CD8-positive, alpha-beta memory T cell (primary cell): ENCODE results near the gene RNASET2. TPM values are rescaled to one million over a fixed set of nuclear protein-coding genes. Genes with fewer than 3 reads are reported as not detected.
A peak's percentile ranks its signal among the peaks of the same experiment; 100 is the strongest.

ENCODE experiments used
- CTCF ChIA-PET: fragments of 350-600 bp; sonication (Branson Sonifier 250); formaldehyde crosslinking; loops from one replicate; lab custom pipeline; 2021; ENCODE audit warnings: antibody characterized with exemption; lab: Charles Lee
- POLR2A ChIA-PET: fragments of 350-600 bp; sonication (Branson Sonifier 250); formaldehyde crosslinking; loops from one replicate; lab custom pipeline; 2021; ENCODE audit warnings: antibody characterized with exemption; lab: Charles Lee
- DNase-seq, 5 donors: peaks; one replicate each; pipeline versions ENCODE4 v3.0.0 to v3.0.0-alpha.2; 2020 to 2022; ENCODE audit warnings: mixed read lengths in 1 of 5
- H3K27ac ChIP-seq: one replicate; pipeline ENCODE4 v1.7.0; 2013; ENCODE audit warnings: low read depth, mild to moderate bottlenecking, low read length, moderate library complexity
- H3K27me3 ChIP-seq: 2 replicates; pipeline ENCODE4 v1.7.0; 2013; ENCODE audit warnings: low read length, mild to moderate bottlenecking; ENCODE audit not compliant: insufficient read depth, poor library complexity, severe bottlenecking
- H3K36me3 ChIP-seq: 2 replicates; pipeline ENCODE4 v1.7.0; 2013; ENCODE audit warnings: mild to moderate bottlenecking, low read length, moderate library complexity; ENCODE audit not compliant: insufficient read depth
- H3K4me1 ChIP-seq: 2 replicates; pipeline ENCODE4 v1.7.0; 2013; ENCODE audit warnings: mild to moderate bottlenecking, low read length, moderate library complexity; ENCODE audit not compliant: insufficient read depth
- H3K4me3 ChIP-seq: 2 replicates; pipeline ENCODE4 v1.7.0; 2013; ENCODE audit warnings: mild to moderate bottlenecking, low read length
- H3K9me3 ChIP-seq: 2 replicates; pipeline ENCODE4 v1.7.0; 2013; ENCODE audit warnings: mild to moderate bottlenecking, low read length
- H3K27ac Mint-ChIP-seq, 8 donors: one replicate each; pipeline ENCODE4 v1.8.0; 2020 to 2021; ENCODE audit warnings: mixed read lengths in 8 of 8, mild to moderate bottlenecking in 6 of 8, inconsistent platforms in 3 of 8, moderate library complexity in 3 of 8
- H3K27me3 Mint-ChIP-seq, 2 donors: one replicate each; pipeline ENCODE4 v1.8.0; 2020 to 2021; ENCODE audit warnings: mixed read lengths in 2 of 2, mild to moderate bottlenecking in 1 of 2, moderate library complexity in 1 of 2
- H3K36me3 Mint-ChIP-seq, 3 donors: one replicate each; pipeline ENCODE4 v1.8.0; 2020 to 2021; ENCODE audit warnings: mixed read lengths in 3 of 3, inconsistent platforms in 1 of 3, mild to moderate bottlenecking in 1 of 3
- H3K4me1 Mint-ChIP-seq, 3 donors: one replicate each; pipeline ENCODE4 v1.8.0; 2020 to 2021; ENCODE audit warnings: mixed read lengths in 3 of 3, inconsistent platforms in 1 of 3, mild to moderate bottlenecking in 1 of 3
- H3K4me3 Mint-ChIP-seq, 7 donors: one replicate each; pipeline ENCODE4 v1.8.0; 2020 to 2021; ENCODE audit warnings: mixed read lengths in 7 of 7, mild to moderate bottlenecking in 6 of 7, moderate library complexity in 4 of 7, inconsistent platforms in 2 of 7
- H3K9me3 Mint-ChIP-seq, 5 donors: one replicate each; pipeline ENCODE4 v1.8.0; 2020 to 2022; ENCODE audit warnings: mixed read lengths in 5 of 5, mild to moderate bottlenecking in 3 of 5, moderate library complexity in 2 of 5, inconsistent platforms in 1 of 5
- polyA plus RNA-seq: library from polyadenylated mRNA; unstranded; fragments of 300-500 nt; fragmentation: Illumina TruSeq; gene quantifications from one replicate; pipeline ENCODE4 v1.2.3, GENCODE V29; 2021
- total RNA-seq, 2 experiments: library from RNA; stranded (reverse); gene quantifications; one replicate each; pipeline ENCODE4 v1.2.3, GENCODE V29; 2021

The RNASET2 gene
- total and polyA plus RNA-seq, 3 experiments from 2014 or later: 22.3 to 232 (median 27.6) TPM

GRCh38 chr6:166997768-166998255 is 41.5 kb upstream of the RNASET2 start:
- Histone ChIP-seq H3K36me3 (peaks cover 4% of the 10 kb centered on the region), H3K27me3 (no peaks in the 10 kb centered on the region), H3K4me1 (peaks cover 28% of the 10 kb centered on the region), H3K9me3 (no peaks in the 10 kb centered on the region), H3K27ac (no peak overlapping the region), H3K4me3 (peak overlapping the region; percentile 3)
- ChIA-PET CTCF (interaction anchor here (1.0 kb wide), 2 partner anchors 8 to 144 kb away, joined by 3 to 5 read pairs; no protein-coding TSS in a partner anchor), POLR2A (no interaction called here)
- Mint-ChIP-seq H3K4me1 (peaks cover 30 to 41% (median 33%) of the 10 kb centered on the region in 3 donors), H3K27me3 (no peaks in the 10 kb centered on the region), H3K9me3 (no peaks in the 10 kb centered on the region), H3K27ac (peak overlapping the region in 6 of 8 donors; percentile 10 to 88 (median 74)), H3K4me3 (peak overlapping the region; percentile 78 to 95 (median 87)), H3K36me3 (peaks cover 0 to 25% (median 5%) of the 10 kb centered on the region in 3 donors)
- DNase-seq: peak; percentile 12 to 64 (median 22)

GRCh38 chr6:166997348-166997747 is 41.0 kb upstream of the RNASET2 start:
- no peaks in the 10 kb centered on the region for H3K9me3 ChIP-seq
- ChIA-PET CTCF (interaction anchor here (1.0 kb wide), 1 partner anchor 8 kb away, joined by 5 read pairs; no protein-coding TSS in a partner anchor), POLR2A (no interaction called here)
- Mint-ChIP-seq H3K4me1 (peaks cover 30 to 41% (median 32%) of the 10 kb centered on the region in 3 donors), H3K27me3 (no peaks in the 10 kb centered on the region), H3K9me3 (no peaks in the 10 kb centered on the region), H3K4me3 (peak overlapping the region; percentile 78 to 95 (median 87)), H3K36me3 (peaks cover 0 to 27% (median 5%) of the 10 kb centered on the region in 3 donors), H3K27ac (peak overlapping the region in 5 of 8 donors; percentile 10 to 88 (median 73))
- H3K27ac ChIP-seq: no peak overlapping the region
- peak overlapping the region; percentile 3 for H3K4me3 ChIP-seq
- peaks cover 28% of the 10 kb centered on the region for H3K4me1 ChIP-seq
- H3K27me3 ChIP-seq: no peaks in the 10 kb centered on the region
- DNase-seq: no peak
- H3K36me3 ChIP-seq: peaks cover 4% of the 10 kb centered on the region

- Mint-ChIP-seq H3K36me3 (peaks cover 0 to 25% (median 5%) of the 10 kb centered on the region in 3 donors), H3K27me3 (no peaks in the 10 kb centered on the region), H3K4me3 (no peak overlapping the region), H3K4me1 (peaks cover 23 to 32% (median 25%) of the 10 kb centered on the region in 3 donors), H3K27ac (no peak overlapping the region), H3K9me3 (no peaks in the 10 kb centered on the region)
- ChIA-PET CTCF (interaction anchor here (0.9 kb wide), 1 partner anchor 145 kb away, joined by 4 read pairs; no protein-coding TSS in a partner anchor), POLR2A (no interaction called here)
- H3K27ac ChIP-seq: no peak overlapping the region
- no peaks in the 10 kb centered on the region for H3K9me3 ChIP-seq
- no peaks in the 10 kb centered on the region for H3K27me3 ChIP-seq
- DNase-seq: no peak
- H3K36me3 ChIP-seq: peaks cover 4% of the 10 kb centered on the region
- H3K4me1 ChIP-seq: peaks cover 24% of the 10 kb centered on the region
- H3K4me3 ChIP-seq: no peak overlapping the region
These were observed 40.1 kb upstream of the RNASET2 start for GRCh38 chr6:166996406-166996805.

- Mint-ChIP-seq H3K9me3 (no peaks in the 10 kb centered on the region), H3K27ac (peak overlapping the region in 1 of 8 donors; percentile 62), H3K27me3 (no peaks in the 10 kb centered on the region), H3K4me1 (peaks cover 7 to 17% (median 12%) of the 10 kb centered on the region in 3 donors), H3K36me3 (peaks cover 0 to 10% (median 4%) of the 10 kb centered on the region in 3 donors), H3K4me3 (no peak overlapping the region)
- DNase-seq: peak in 3 of 5 donors; percentile 7 to 59 (median 54)
- no peak overlapping the region for H3K27ac ChIP-seq
- H3K4me3 ChIP-seq: no peak overlapping the region
- H3K4me1 ChIP-seq: peaks cover 10% of the 10 kb centered on the region
- CTCF ChIA-PET: interaction anchor here (0.7 to 5.0 kb wide), 22 partner anchors 8 to 554 kb away, joined by 3 to 46 read pairs (median 4); partner anchors contain the start of genes CEP43 and RNASET2
- no peaks in the 10 kb centered on the region for H3K27me3 ChIP-seq
- H3K36me3 ChIP-seq: no peaks in the 10 kb centered on the region
- POLR2A ChIA-PET: interaction anchor here (0.7 to 1.7 kb wide), 3 partner anchors 30 to 39 kb away, joined by 3 to 4 read pairs (median 4); partner anchors contain the start of gene RNASET2
- no peaks in the 10 kb centered on the region for H3K9me3 ChIP-seq
These were observed 33.2 kb upstream of the RNASET2 start for GRCh38 chr6:166989427-166990032.

- H3K4me3 Mint-ChIP-seq: no peak overlapping the region
- no peaks in the 10 kb centered on the region for H3K9me3 Mint-ChIP-seq
- DNase-seq: no peak
- H3K27me3 Mint-ChIP-seq: no peaks in the 10 kb centered on the region
- Histone ChIP-seq H3K4me3 (no peak overlapping the region), H3K27me3 (no peaks in the 10 kb centered on the region), H3K27ac (no peak overlapping the region), H3K4me1 (peaks cover 10% of the 10 kb centered on the region), H3K36me3 (no peaks in the 10 kb centered on the region), H3K9me3 (no peaks in the 10 kb centered on the region)
- peaks cover 7 to 17% (median 12%) of the 10 kb centered on the region in 3 donors for H3K4me1 Mint-ChIP-seq
- CTCF ChIA-PET: interaction anchor here (0.9 to 5.0 kb wide), 14 partner anchors 9 to 362 kb away, joined by 3 to 46 read pairs (median 13); partner anchors contain the start of genes CEP43, RNASET2 and RPS6KA2
- H3K36me3 Mint-ChIP-seq: peaks cover 0 to 7% (median 2%) of the 10 kb centered on the region in 3 donors
- no peak overlapping the region for H3K27ac Mint-ChIP-seq
- POLR2A ChIA-PET: interaction anchor here (1.7 kb wide), 1 partner anchor 38 kb away, joined by 4 read pairs; no protein-coding TSS in a partner anchor
These were observed 32.4 kb upstream of the RNASET2 start for GRCh38 chr6:166988674-166989201.

GRCh38 chr6:166987930-166988329 is 31.6 kb upstream of the RNASET2 start:
- no peaks in the 10 kb centered on the region for H3K9me3 Mint-ChIP-seq
- H3K36me3 Mint-ChIP-seq: peaks cover 0 to 6% (median 2%) of the 10 kb centered on the region in 3 donors
- no peak overlapping the region for H3K27ac Mint-ChIP-seq
- Histone ChIP-seq H3K9me3 (no peaks in the 10 kb centered on the region), H3K27ac (no peak overlapping the region), H3K4me1 (peaks cover 10% of the 10 kb centered on the region), H3K36me3 (no peaks in the 10 kb centered on the region), H3K27me3 (no peaks in the 10 kb centered on the region), H3K4me3 (no peak overlapping the region)
- ChIA-PET CTCF (interaction anchor here (0.9 to 5.0 kb wide), 11 partner anchors 15 to 361 kb away, joined by 3 to 46 read pairs (median 14); partner anchors contain the start of genes RNASET2 and RPS6KA2), POLR2A (interaction anchor here (0.7 to 1.7 kb wide), 2 partner anchors 11 to 38 kb away, joined by 3 to 4 read pairs; partner anchors contain the start of gene CEP43)
- no peak for DNase-seq
- H3K27me3 Mint-ChIP-seq: peaks cover 0 to 2% of the 10 kb centered on the region in 2 donors
- H3K4me3 Mint-ChIP-seq: no peak overlapping the region
- H3K4me1 Mint-ChIP-seq: peaks cover 7 to 17% (median 12%) of the 10 kb centered on the region in 3 donors

- POLR2A ChIA-PET: no interaction called here
- peak overlapping the region in 2 of 8 donors; percentile 22 to 93 for H3K27ac Mint-ChIP-seq
These were observed 31.1 kb upstream of the RNASET2 start for GRCh38 chr6:166987448-166987847.

More at GRCh38 chr6:166987448-166987847, 31.1 kb upstream of the RNASET2 start:
- Histone ChIP-seq H3K4me1 (peaks cover 10% of the 10 kb centered on the region), H3K4me3 (no peak overlapping the region), H3K36me3 (no peaks in the 10 kb centered on the region), H3K9me3 (no peaks in the 10 kb centered on the region), H3K27me3 (no peaks in the 10 kb centered on the region), H3K27ac (no peak overlapping the region)
- peaks cover 7 to 17% (median 12%) of the 10 kb centered on the region in 3 donors for H3K4me1 Mint-ChIP-seq
- H3K9me3 Mint-ChIP-seq: no peaks in the 10 kb centered on the region
- no peak for DNase-seq
- peaks cover 0 to 8% (median 5%) of the 10 kb centered on the region in 3 donors for H3K36me3 Mint-ChIP-seq
- no peak overlapping the region for H3K4me3 Mint-ChIP-seq
- CTCF ChIA-PET: interaction anchor here (0.9 to 5.0 kb wide), 5 partner anchors 31 to 210 kb away, joined by 3 to 46 read pairs (median 21); partner anchors contain the start of gene RNASET2
- H3K27me3 Mint-ChIP-seq: peaks cover 0 to 2% of the 10 kb centered on the region in 2 donors
